ENCODE data around the gene CCDC71L.

DNA sequence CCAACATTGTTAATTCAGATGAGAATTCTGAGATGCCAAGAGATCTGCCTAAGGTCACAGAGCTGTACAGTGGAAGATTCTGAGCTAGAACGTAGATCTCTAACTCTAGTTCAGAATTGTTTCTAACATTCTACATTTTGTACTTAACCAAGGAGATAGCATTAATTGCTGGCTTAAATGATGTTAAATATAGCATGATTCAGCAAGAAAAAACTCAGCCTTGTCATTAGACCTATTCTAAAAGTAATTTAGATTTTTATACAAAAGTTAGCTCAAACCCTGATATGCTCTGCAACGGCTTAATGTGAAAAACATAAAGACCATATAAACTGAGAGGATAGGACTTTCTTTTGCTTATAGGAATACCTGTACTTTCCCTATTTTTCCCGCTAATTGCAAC lies 3.4 kb upstream of the CCDC71L start:
- TF ChIP-seq POLR2A (IDR thresholded peaks at IDR 0.05), result no peak
- TF ChIP-seq, protein P1, sequence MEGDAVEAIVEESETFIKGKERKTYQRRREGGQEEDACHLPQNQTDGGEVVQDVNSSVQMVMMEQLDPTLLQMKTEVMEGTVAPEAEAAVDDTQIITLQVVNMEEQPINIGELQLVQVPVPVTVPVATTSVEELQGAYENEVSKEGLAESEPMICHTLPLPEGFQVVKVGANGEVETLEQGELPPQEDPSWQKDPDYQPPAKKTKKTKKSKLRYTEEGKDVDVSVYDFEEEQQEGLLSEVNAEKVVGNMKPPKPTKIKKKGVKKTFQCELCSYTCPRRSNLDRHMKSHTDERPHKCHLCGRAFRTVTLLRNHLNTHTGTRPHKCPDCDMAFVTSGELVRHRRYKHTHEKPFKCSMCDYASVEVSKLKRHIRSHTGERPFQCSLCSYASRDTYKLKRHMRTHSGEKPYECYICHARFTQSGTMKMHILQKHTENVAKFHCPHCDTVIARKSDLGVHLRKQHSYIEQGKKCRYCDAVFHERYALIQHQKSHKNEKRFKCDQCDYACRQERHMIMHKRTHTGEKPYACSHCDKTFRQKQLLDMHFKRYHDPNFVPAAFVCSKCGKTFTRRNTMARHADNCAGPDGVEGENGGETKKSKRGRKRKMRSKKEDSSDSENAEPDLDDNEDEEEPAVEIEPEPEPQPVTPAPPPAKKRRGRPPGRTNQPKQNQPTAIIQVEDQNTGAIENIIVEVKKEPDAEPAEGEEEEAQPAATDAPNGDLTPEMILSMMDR (IDR thresholded peaks at IDR 0.05), result no peak
